Activated CD8-positive, alpha-beta memory T cell treated with anti-CD3 and anti-CD28 coated beads, Interleukin-2, amount 10 ng/mL, durations not matched to agents 7 days and 5 days (primary cell): ENCODE data around the gene SLC22A31. TPM values are rescaled to one million over a fixed set of nuclear protein-coding genes. Genes with fewer than 3 reads are reported as not detected.
A peak's percentile ranks its signal among the peaks of the same experiment; 100 is the strongest.

Source experiments
- ATAC-seq: fragments of 150-1000 bp; cut with Tn5 transposase; one replicate; pipeline ENCODE4 v1.10.0; 2021; ENCODE audit warnings: moderate library complexity
- CTCF ChIA-PET: fragments of 350-600 bp; sonication (Branson Sonifier 250); formaldehyde crosslinking; loops from one replicate; lab custom pipeline; 2021; ENCODE audit warnings: antibody characterized with exemption; lab: Charles Lee
- DNase-seq: peaks from one replicate; pipeline ENCODE4 v3.0.0-alpha.2; 2020
- H3K27ac Mint-ChIP-seq: one replicate; pipeline ENCODE4 v1.8.0; 2021; ENCODE audit warnings: mild to moderate bottlenecking, mixed read lengths
- H3K27me3 Mint-ChIP-seq: one replicate; pipeline ENCODE4 v1.8.0; 2021; ENCODE audit warnings: mixed read lengths
- H3K36me3 Mint-ChIP-seq: one replicate; pipeline ENCODE4 v1.8.0; 2021; ENCODE audit warnings: mild to moderate bottlenecking, mixed read lengths
- H3K4me1 Mint-ChIP-seq: one replicate; pipeline ENCODE4 v1.8.0; 2021; ENCODE audit warnings: mixed read lengths
- H3K4me3 Mint-ChIP-seq: one replicate; pipeline ENCODE4 v1.8.0; 2021; ENCODE audit warnings: mild to moderate bottlenecking, moderate library complexity, mixed read lengths
- H3K9me3 Mint-ChIP-seq: one replicate; pipeline ENCODE4 v1.8.0; 2022; ENCODE audit warnings: low read depth, mixed read lengths
- total RNA-seq, 2 experiments: library from RNA; stranded (reverse); gene quantifications; one replicate each; pipeline ENCODE4 v1.2.3, GENCODE V29; 2021

The SLC22A31 gene
- total RNA-seq, 2 experiments from 2014 or later: not detected

DNA sequence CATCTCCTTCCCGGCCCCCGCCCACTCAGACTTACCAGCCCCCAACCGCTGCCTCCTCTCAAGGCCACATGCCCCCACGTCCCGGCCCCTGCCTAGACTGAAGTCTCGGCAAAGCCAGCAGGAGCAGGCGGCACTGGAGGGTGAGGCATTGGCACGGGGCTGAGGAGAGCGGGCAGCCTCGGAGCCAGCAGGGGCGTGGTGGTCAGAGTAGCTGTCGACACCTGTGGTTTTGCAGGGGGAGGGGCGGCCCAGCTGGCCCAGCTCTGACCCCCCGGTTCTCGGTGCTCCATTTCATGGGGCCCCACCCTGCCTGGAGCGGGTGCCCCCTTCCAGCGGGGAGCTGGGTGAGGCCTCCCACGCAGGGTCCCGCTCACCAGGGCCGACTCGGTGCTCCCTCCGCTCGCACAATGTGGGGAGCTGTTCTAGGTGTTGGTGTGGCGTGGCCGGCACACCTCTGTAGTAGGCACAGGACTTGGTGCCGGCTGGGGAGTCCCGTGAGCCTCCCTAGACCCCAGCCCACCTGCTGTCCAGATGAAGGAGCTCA lies 24.1 kb downstream of the SLC22A31 start:
- no peak for ATAC-seq
- Mint-ChIP-seq H3K4me1 (no peaks in the 10 kb centered on the region), H3K36me3 (no peaks in the 10 kb centered on the region), H3K27me3 (no peaks in the 10 kb centered on the region), H3K9me3 (no peaks in the 10 kb centered on the region), H3K4me3 (no peak overlapping the region), H3K27ac (no peak overlapping the region)
- CTCF ChIA-PET: no interaction called here
- DNase-seq: no peak

DNA sequence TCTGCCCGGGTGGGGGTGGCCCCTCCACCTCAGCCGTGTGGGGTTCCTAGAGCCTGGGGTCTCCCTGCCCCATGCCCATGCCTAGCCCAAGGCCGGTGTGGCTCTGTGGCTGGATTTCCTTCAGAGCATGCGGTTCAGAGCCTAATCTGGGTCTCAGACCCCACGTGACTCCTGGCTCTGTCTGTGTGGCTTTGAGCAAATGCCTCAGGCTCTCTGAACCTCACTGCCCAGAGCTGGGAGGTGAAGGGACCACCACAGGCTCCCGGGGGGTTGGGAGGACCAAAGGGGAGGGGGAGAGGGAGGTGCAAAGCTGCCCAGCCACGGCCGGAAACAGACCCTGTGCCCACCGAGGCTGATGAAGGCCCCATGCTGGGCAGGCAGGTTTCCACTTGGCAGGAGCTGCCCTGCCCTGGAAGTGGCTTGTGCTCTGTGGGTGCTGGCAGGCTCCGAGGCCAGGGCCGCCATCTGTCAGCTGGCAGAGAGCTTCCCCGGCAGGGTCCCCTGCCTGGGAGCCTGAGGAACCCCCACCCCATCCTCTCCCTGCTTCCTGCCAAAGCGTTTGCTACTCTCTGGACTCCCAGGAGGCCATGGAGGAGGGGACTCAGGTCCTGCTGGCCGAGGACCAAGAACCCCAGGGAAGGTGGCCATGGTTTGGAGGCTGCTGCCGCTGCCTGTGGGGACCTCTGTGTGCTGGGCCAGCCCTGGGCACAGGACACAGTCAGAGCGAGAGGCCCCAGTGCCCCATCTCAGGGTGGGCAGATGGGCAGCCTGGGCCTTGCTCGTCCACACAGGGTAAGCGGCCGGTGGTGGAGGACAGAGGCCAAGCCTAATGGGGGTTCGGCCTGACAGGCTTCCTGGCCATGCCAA lies 24.8 kb downstream of the SLC22A31 start:
- no peaks in the 10 kb centered on the region for H3K9me3 Mint-ChIP-seq
- DNase-seq: no peak
- peaks cover 4% of the 10 kb centered on the region for H3K27me3 Mint-ChIP-seq
- no peak overlapping the region for H3K4me3 Mint-ChIP-seq
- no peak overlapping the region for H3K27ac Mint-ChIP-seq
- CTCF ChIA-PET: no interaction called here
- no peak for ATAC-seq
- peaks cover 5% of the 10 kb centered on the region for H3K4me1 Mint-ChIP-seq
- H3K36me3 Mint-ChIP-seq: no peaks in the 10 kb centered on the region

DNA sequence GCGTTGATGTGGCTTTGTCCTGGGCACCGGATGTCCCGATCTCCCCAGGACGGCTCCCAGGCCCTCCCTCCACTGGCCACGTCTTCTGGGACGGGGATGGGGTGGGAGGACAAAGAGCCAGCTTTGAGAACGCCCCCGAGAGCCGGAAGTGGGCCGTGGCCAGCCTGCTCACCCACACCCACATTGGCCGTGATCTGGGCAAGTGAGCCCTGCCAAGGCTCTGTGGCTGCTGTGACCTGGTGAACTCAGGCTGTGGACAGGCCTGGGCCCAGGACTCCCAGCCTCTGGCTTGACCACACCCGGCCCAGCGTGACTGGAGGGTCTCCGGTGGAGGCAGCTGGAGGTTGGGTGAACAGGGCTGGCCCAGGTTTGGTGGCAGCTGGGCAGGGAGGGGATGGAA lies 25.5 kb downstream of the SLC22A31 start:
- DNase-seq (no peak), ATAC-seq (no peak)
- CTCF ChIA-PET: no interaction called here
- Mint-ChIP-seq H3K4me1 (peaks cover 7% of the 10 kb centered on the region), H3K27me3 (peaks cover 9% of the 10 kb centered on the region), H3K36me3 (no peaks in the 10 kb centered on the region), H3K27ac (no peak overlapping the region), H3K9me3 (no peaks in the 10 kb centered on the region), H3K4me3 (no peak overlapping the region)

DNA sequence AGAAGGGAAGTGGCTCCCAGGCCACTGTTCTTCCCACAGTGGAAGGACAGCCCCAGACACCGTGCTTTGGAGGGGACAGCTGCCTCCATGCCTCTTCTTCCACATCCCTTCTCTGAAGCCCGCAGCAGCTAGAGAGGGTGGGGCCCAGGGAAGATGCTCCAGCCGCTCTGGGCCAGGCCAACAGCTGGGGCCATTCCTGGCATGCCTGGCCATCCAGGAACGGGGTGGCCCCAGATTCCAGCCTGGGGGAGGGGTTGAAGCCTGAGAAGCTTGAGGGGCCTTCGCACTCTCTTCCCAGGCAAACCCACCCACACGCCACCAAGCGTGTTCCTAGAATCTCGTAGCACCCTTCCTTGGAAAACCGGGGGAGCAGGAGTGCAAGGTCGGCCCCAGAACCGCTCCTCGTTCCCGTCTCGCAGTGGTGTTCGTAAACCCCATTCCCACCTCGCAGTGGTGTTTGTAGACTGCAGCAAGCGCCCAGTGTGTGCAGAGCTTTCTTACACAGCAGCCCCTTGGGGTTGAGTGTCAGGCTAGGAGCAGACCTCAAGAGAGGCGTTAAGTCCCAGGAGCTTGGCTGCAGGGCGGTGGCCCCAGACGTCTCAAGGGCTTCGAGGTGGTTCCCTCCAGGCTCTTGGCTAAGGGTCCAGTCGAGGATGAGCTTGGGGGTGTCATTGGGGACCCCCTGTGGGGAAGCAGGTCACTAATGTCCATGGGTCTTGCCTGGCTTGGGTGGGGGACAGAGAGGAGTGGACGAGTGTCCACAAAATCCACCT lies 26.1 kb downstream of the SLC22A31 start:
- Mint-ChIP-seq H3K27me3 (peaks cover 9% of the 10 kb centered on the region), H3K27ac (no peak overlapping the region), H3K9me3 (no peaks in the 10 kb centered on the region), H3K36me3 (no peaks in the 10 kb centered on the region), H3K4me3 (no peak overlapping the region), H3K4me1 (peaks cover 7% of the 10 kb centered on the region)
- CTCF ChIA-PET: no interaction called here
- DNase-seq (no peak), ATAC-seq (no peak)

DNA sequence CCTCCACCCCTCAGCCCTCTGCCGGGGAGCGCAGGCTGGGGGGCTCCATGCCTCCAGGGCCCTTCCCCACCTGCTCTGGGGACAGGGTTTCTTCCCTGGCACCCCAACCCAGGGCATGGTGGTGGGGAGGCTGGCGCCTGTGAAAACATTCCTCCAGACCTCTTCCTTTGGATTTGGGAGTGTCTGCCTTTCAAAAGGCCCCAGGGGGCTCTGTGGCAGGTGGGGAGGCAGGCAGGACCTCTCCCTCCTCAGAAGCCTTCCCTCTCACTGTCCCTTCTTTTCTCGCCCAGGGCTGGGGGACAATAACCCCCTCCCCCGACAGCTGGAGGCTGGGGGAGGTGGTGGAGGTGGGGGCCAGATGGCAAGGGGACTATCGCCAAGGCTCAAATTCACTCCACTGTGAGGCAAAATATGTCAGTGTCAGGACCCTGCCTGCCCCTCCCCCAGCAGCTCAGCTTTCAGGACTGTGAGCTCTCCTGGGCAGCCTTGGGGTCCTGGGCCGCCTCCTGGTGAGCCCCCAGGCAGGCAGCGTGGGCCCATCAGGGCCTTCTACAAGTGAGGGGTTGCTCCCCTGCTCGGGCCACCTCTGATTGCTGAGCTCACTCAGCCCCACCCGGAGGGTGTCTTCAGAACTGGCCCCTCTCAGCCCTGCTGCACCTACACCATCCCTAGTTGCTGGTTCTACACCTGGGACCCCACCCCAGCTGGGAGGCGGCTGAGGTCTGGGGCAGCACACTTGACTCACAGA lies 27.0 kb downstream of the SLC22A31 start:
- no peak for DNase-seq
- Mint-ChIP-seq H3K36me3 (no peaks in the 10 kb centered on the region), H3K4me3 (no peak overlapping the region), H3K4me1 (peaks cover 7% of the 10 kb centered on the region), H3K27ac (no peak overlapping the region), H3K27me3 (peaks cover 9% of the 10 kb centered on the region), H3K9me3 (no peaks in the 10 kb centered on the region)
- CTCF ChIA-PET: no interaction called here
- no peak for ATAC-seq

DNA sequence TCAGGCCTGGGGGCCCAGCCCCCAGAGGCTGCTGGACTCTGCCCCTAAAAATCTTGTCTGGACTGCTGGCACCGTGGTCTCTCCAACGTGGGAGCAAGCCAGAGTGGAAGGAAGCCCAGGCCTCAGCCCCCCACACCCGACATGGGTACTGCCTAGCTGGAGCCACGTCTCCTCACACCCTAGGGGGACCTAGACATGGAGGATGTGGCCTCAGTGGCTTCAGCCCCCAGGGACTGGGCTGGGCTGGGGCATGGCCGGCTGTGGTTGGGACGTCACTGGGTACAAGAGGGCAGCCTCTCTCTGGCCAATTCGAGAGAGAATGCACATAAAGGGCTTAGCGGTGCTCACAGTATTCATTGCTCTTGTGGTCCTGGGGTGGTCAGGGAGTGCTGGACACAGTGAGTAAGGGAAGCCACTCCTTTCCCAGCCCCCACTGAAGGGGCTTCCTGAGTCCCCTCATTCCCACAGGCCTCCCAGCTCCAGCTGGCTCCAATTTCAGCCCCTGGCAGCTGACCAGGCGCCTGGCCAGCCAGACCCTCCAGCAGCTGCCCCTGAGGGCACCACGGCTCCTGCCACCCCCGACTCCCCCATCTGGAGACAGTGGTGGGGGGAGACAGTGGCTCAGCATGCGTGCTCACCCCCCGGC lies 27.7 kb downstream of the SLC22A31 start:
- Mint-ChIP-seq H3K4me3 (no peak overlapping the region), H3K27me3 (peaks cover 9% of the 10 kb centered on the region), H3K9me3 (no peaks in the 10 kb centered on the region), H3K36me3 (no peaks in the 10 kb centered on the region), H3K4me1 (peaks cover 7% of the 10 kb centered on the region), H3K27ac (no peak overlapping the region)
- ATAC-seq (no peak), DNase-seq (no peak)
- CTCF ChIA-PET: no interaction called here

DNA sequence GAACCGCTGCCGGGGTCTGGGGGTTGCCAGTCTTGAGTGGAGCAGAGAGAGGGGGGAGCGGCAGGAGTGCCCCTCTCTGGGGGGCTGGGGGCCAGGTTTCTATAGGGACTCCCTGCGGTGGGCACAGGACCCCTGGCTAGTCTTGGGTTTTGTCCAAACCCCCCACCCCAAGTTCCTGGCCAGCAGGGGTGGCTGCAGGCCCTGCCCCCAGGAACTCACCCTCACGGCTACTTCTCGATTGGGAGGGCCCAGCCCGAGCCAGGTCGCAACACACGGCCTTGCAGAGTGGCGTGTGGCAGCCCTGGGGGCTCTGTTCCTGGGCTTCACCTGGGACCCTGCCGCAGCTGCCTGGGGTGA lies 28.2 kb downstream of the SLC22A31 start:
- Mint-ChIP-seq H3K36me3 (no peaks in the 10 kb centered on the region), H3K27ac (no peak overlapping the region), H3K4me1 (peaks cover 7% of the 10 kb centered on the region), H3K9me3 (no peaks in the 10 kb centered on the region), H3K27me3 (peaks cover 9% of the 10 kb centered on the region), H3K4me3 (no peak overlapping the region)
- ATAC-seq (no peak), DNase-seq (no peak)
- CTCF ChIA-PET: no interaction called here

DNA sequence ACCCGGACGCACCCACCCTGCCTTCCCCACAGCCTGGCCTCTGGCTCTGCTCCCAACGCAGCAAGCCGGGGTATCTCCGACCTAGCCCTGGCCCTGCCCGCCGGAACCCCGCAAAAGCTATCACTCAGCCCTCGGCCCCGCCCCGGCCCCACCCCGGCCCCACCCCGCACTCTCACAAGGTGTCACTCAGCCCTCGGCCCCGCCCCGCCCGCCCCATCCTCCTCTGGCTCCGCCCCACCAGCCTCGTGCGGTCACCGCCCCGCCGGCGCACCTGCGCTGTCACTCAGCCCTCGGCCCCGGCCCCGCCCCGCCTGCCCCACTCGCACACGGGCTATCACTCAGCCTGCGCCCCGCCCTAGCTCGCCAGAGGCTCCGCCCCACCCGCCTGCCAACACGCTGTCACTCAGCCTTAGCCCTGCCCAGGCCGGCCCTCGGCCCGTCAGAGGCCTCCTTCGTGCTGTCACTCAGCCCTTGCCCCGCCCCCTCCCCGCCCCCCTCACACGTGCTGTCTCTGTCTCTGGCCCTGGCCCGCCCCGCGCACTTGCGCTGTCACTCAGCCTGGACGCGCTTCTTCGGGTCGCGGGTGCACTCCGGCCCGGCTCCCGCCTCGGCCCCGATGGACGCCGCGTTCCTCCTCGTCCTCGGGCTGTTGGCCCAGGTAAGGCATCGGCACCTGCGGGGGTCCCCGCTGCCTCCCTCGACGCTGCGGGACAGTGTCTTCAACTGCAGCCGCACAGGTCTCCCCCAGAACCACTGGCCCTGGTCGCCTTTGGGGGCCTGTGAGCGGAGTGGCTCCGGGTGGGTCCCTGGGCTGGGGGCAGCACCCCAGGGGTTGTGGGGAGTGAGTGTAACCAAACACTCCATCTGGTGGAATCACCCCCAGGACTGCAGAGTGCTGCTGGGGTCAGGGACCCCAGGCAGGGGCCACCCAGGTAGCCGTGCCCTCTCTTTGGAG lies 28.8 kb downstream of the SLC22A31 start, which contains the start of gene CDH15:
TSS of gene CDH15 (plus strand) at position 533 of the 955 bp plus-strand sequence. CDS start at position 617, 84 bp downstream.
- DNase-seq (peak; percentile 96), ATAC-seq (peak; percentile 95)
- H3K27ac Mint-ChIP-seq: peak within 1 kb of the TSS; percentile 0
- H3K27me3 Mint-ChIP-seq: peaks cover 9% of the 10 kb centered on the region
- no peaks in the 10 kb centered on the region for H3K36me3 Mint-ChIP-seq
- H3K4me3 Mint-ChIP-seq: peak within 1 kb of the TSS; percentile 61
- H3K9me3 Mint-ChIP-seq: no peaks in the 10 kb centered on the region
- peaks cover 7% of the 10 kb centered on the region for H3K4me1 Mint-ChIP-seq
- CTCF ChIA-PET: interaction anchor here (0.7 to 1.8 kb wide), 6 partner anchors 44 to 359 kb away, joined by 3 to 7 read pairs (median 4); partner anchors contain the start of genes APRT and ZNF778

DNA sequence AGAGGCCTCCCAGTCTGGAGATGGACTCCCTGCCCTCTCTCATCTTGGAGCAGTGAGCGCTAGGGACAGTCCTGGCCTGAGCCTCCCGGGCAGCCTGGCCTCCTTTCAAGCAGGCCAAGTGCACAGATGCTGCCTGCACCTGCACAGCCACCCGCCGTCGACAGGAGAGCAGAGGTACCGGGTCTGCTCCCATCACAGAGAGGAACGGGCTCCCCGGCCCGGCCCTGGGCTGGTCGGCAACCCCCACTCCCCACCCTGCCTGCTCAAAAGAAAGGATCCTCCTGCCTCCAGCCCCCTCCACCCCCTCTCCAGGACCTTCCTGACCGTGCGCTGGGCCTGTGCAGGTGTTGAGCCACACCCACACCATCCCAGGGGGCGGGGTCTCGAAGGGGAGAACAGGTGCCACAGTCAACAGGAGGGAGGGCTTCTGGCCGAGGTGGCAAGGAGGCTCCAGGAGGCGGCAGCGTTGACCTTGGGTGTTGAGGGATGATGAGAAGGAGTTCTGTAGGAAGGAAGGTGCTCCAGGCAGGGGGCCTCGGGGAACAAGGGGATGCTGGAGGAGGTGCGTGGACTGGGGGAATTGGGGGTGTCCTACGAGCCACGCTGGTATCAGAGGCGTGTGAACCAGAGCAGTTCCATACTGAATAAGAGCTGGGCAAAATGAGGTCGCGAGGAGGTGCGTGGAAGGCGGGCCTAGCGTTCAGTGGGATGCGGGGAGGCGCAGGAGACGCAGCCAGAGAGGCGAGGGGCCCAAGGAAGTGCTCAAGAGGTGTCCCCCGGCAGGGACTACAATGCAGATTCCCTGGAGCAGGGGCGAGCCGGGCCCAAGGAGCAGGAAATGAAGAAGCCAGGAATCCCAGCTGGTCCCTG lies 29.8 kb downstream of the SLC22A31 start:
- peak overlapping the region; percentile 0 for H3K27ac Mint-ChIP-seq
- H3K4me3 Mint-ChIP-seq: peak overlapping the region; percentile 61
- no peak for ATAC-seq
- H3K36me3 Mint-ChIP-seq: no peaks in the 10 kb centered on the region
- H3K27me3 Mint-ChIP-seq: peaks cover 9% of the 10 kb centered on the region
- no peaks in the 10 kb centered on the region for H3K9me3 Mint-ChIP-seq
- peaks cover 7% of the 10 kb centered on the region for H3K4me1 Mint-ChIP-seq
- CTCF ChIA-PET: interaction anchor here (0.7 to 1.8 kb wide), 6 partner anchors 45 to 358 kb away, joined by 3 to 7 read pairs (median 4); partner anchors contain the start of genes APRT and ZNF778
- DNase-seq: peak; percentile 56

DNA sequence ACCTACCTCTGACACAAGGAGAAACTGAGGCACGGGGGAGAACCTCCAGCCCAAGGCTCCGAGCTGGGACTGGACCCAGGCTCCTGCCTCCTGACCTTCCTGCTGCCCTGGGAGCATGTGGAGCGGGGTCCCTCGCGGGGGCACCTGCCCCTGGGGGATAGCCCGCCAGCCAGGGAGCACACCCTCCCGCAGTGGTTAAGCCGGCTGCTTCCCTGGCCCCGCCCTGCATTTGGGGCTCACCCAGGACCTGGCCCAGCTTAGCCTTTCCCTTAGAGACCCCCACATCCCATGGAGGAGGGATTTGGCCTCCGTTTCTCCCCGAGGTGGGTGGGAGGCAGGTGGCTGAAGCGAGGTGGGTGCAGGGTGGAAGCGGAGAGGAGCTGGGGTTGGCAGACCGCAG lies 30.6 kb downstream of the SLC22A31 start:
- no peak overlapping the region for H3K4me3 Mint-ChIP-seq
- H3K27me3 Mint-ChIP-seq: peaks cover 9% of the 10 kb centered on the region
- ATAC-seq (no peak), DNase-seq (no peak)
- H3K36me3 Mint-ChIP-seq: no peaks in the 10 kb centered on the region
- H3K4me1 Mint-ChIP-seq: peaks cover 7% of the 10 kb centered on the region
- no peaks in the 10 kb centered on the region for H3K9me3 Mint-ChIP-seq
- CTCF ChIA-PET: interaction anchor here (1.8 kb wide), 1 partner anchor 357 kb away, joined by 7 read pairs; the partner anchor contains the start of gene APRT
- H3K27ac Mint-ChIP-seq: no peak overlapping the region
